Stimulated activated CD8-positive, alpha-beta memory T cell treated with anti-CD3 and anti-CD28 coated beads, Interleukin-2, amount 100 ng/mL, for 1 hour (primary cell): ENCODE measurements around the gene AFAP1L2.

Experiments
- DNase-seq, 2 donors: peaks; one replicate each; pipeline ENCODE4 v3.0.0-alpha.2; 2020; ENCODE audit warnings: low read depth in 2 of 2

AFAP1L2 gene

GRCh38 chr10:114313866-114314265, 90.4 kb downstream of the AFAP1L2 start:
- no peak for DNase-seq

- DNase-seq, result no peak
Observed at GRCh38 chr10:114313139-114313538, 91.2 kb downstream of the AFAP1L2 start.

- no peak for DNase-seq
Observed at GRCh38 chr10:114311496-114312209, 92.6 kb downstream of the AFAP1L2 start.

- DNase-seq, result no peak
Observed at GRCh38 chr10:114311023-114311422, 93.3 kb downstream of the AFAP1L2 start.

- DNase-seq, result no peak
Observed at GRCh38 chr10:114310346-114310745, 94.0 kb downstream of the AFAP1L2 start.

GRCh38 chr10:114309364-114309651, 95.0 kb downstream of the AFAP1L2 start:
- no peak for DNase-seq

GRCh38 chr10:114308531-114309363, 95.6 kb downstream of the AFAP1L2 start:
- DNase-seq, result no peak

- no peak for DNase-seq
Observed at GRCh38 chr10:114307731-114308130, 96.6 kb downstream of the AFAP1L2 start.

GRCh38 chr10:114306116-114306973, 98.0 kb downstream of the AFAP1L2 start:
- no peak for DNase-seq

GRCh38 chr10:114305521-114305925, 98.8 kb downstream of the AFAP1L2 start:
- no peak for DNase-seq

GRCh38 chr10:114304571-114305421, 99.5 kb downstream of the AFAP1L2 start:
- peak; percentile 15 to 39 for DNase-seq

- peak; percentile 27 to 43 for DNase-seq
Observed at GRCh38 chr10:114304017-114304570, 100.2 kb downstream of the AFAP1L2 start.

- no peak for DNase-seq
Observed at GRCh38 chr10:114303556-114303955, 100.7 kb downstream of the AFAP1L2 start.

- no peak for DNase-seq
Observed at GRCh38 chr10:114301951-114302710, 102.2 kb downstream of the AFAP1L2 start.

GRCh38 chr10:114301177-114301576, 103.1 kb downstream of the AFAP1L2 start:
- no peak for DNase-seq

GRCh38 chr10:114300036-114300645, 104.2 kb downstream of the AFAP1L2 start:
- DNase-seq, result no peak

- no peak for DNase-seq
Observed at GRCh38 chr10:114297136-114297705, 107.1 kb downstream of the AFAP1L2 start.

- no peak for DNase-seq
Observed at GRCh38 chr10:114295393-114295792, 108.9 kb downstream of the AFAP1L2 start.

GRCh38 chr10:114294549-114294948, 109.8 kb downstream of the AFAP1L2 start:
- no peak for DNase-seq

GRCh38 chr10:114293075-114293474, 111.2 kb downstream of the AFAP1L2 start:
- no peak for DNase-seq
